ENCODE data around the gene ADD1.
"Not testable (repeated sequence)": the region's sequence is repeated elsewhere in the genome, so short reads cannot be mapped to it uniquely, and the experiment has no call there.

ADD1 gene

GRCh38 chr4:2886161-2886560, 42.5 kb downstream of the ADD1 start:
- DNase-seq (ENCODE audit: low read depth, low spot score): no peak

GRCh38 chr4:2886622-2887021, 43.0 kb downstream of the ADD1 start:
- DNase-seq (ENCODE audit: low read depth, low spot score): no peak

- DNase-seq (ENCODE audit: low read depth, low spot score): no peak
Observed at GRCh38 chr4:2887343-2887742, 43.7 kb downstream of the ADD1 start.

- no peak for DNase-seq (ENCODE audit: low read depth, low spot score)
Observed at GRCh38 chr4:2888886-2889285, 45.2 kb downstream of the ADD1 start.

GRCh38 chr4:2891294-2891693, 47.6 kb downstream of the ADD1 start:
- DNase-seq (ENCODE audit: low read depth, low spot score): no peak

- no peak for DNase-seq (ENCODE audit: low read depth, low spot score)
Observed at GRCh38 chr4:2893772-2894171, 50.1 kb downstream of the ADD1 start.

- DNase-seq (ENCODE audit: low read depth, low spot score): no peak
Observed at GRCh38 chr4:2898001-2898400, 54.4 kb downstream of the ADD1 start.

- DNase-seq (ENCODE audit: low read depth, low spot score): no peak
Observed at GRCh38 chr4:2900741-2901140, 57.1 kb downstream of the ADD1 start.

- DNase-seq (ENCODE audit: low read depth, low spot score): no peak
Observed at GRCh38 chr4:2901186-2901585, 57.5 kb downstream of the ADD1 start.

- no peak for DNase-seq (ENCODE audit: low read depth, low spot score)
Observed at GRCh38 chr4:2902126-2902525, 58.5 kb downstream of the ADD1 start.

- no peak for DNase-seq (ENCODE audit: low read depth, low spot score)
Observed at GRCh38 chr4:2905544-2905943, 61.9 kb downstream of the ADD1 start.

- no peak for DNase-seq (ENCODE audit: low read depth, low spot score)
Observed at GRCh38 chr4:2906218-2906617, 62.6 kb downstream of the ADD1 start.

- DNase-seq (ENCODE audit: low read depth, low spot score): no peak
Observed at GRCh38 chr4:2907226-2907625, 63.6 kb downstream of the ADD1 start.

- no peak for DNase-seq (ENCODE audit: low read depth, low spot score)
Observed at GRCh38 chr4:2907706-2908293, 64.2 kb downstream of the ADD1 start.

GRCh38 chr4:2908686-2909085, 65.0 kb downstream of the ADD1 start:
- no peak for DNase-seq (ENCODE audit: low read depth, low spot score)

- no peak for DNase-seq (ENCODE audit: low read depth, low spot score)
Observed at GRCh38 chr4:2909583-2909982, 65.9 kb downstream of the ADD1 start.

GRCh38 chr4:2910409-2910808, 66.8 kb downstream of the ADD1 start:
- no peak for DNase-seq (ENCODE audit: low read depth, low spot score)

- no peak for DNase-seq (ENCODE audit: low read depth, low spot score)
Observed at GRCh38 chr4:2911868-2912267, 68.2 kb downstream of the ADD1 start.

GRCh38 chr4:2913168-2913567, 69.5 kb downstream of the ADD1 start:
- no peak for DNase-seq (ENCODE audit: low read depth, low spot score)

GRCh38 chr4:2914256-2915126, 70.8 kb downstream of the ADD1 start:
- DNase-seq (ENCODE audit: low read depth, low spot score): no peak

GRCh38 chr4:2915789-2916188, 72.1 kb downstream of the ADD1 start:
- no peak for DNase-seq (ENCODE audit: low read depth, low spot score)

GRCh38 chr4:2916696-2917095, 73.1 kb downstream of the ADD1 start:
- DNase-seq (ENCODE audit: low read depth, low spot score): not testable (repeated sequence)

GRCh38 chr4:2918300-2918699, 74.7 kb downstream of the ADD1 start:
- not testable (repeated sequence) for DNase-seq (ENCODE audit: low read depth, low spot score)
